ENCODE measurements around the gene RNLS.
"Not testable (repeated sequence)": the region's sequence is repeated elsewhere in the genome, so short reads cannot be mapped to it uniquely, and the experiment has no call there.

Gene RNLS

GRCh38 chr10:88386821-88387773, 196.0 kb downstream of the RNLS start:
- peak; percentile 97 for DNase-seq (ENCODE audit: low read depth)

- DNase-seq (ENCODE audit: low read depth), result no peak
Observed at GRCh38 chr10:88386204-88386788, 196.8 kb downstream of the RNLS start.

- no peak for DNase-seq (ENCODE audit: low read depth)
Observed at GRCh38 chr10:88385601-88386203, 197.4 kb downstream of the RNLS start.

- DNase-seq (ENCODE audit: low read depth), result no peak
Observed at GRCh38 chr10:88383276-88383675, 199.8 kb downstream of the RNLS start.

GRCh38 chr10:88382699-88383098, 200.4 kb downstream of the RNLS start:
- DNase-seq (ENCODE audit: low read depth), result no peak

- DNase-seq (ENCODE audit: low read depth), result no peak
Observed at GRCh38 chr10:88379575-88379974, 203.5 kb downstream of the RNLS start.

- DNase-seq (ENCODE audit: low read depth), result no peak
Observed at GRCh38 chr10:88377510-88377909, 205.6 kb downstream of the RNLS start.

GRCh38 chr10:88374392-88375175, 208.5 kb downstream of the RNLS start:
- DNase-seq (ENCODE audit: low read depth), result no peak

GRCh38 chr10:88372881-88373592, 210.1 kb downstream of the RNLS start:
- no peak for DNase-seq (ENCODE audit: low read depth)

GRCh38 chr10:88372051-88372715, 210.9 kb downstream of the RNLS start:
- DNase-seq (ENCODE audit: low read depth), result no peak

- DNase-seq (ENCODE audit: low read depth), result no peak
Observed at GRCh38 chr10:88370713-88371112, 212.4 kb downstream of the RNLS start.

GRCh38 chr10:88366772-88367171, 216.3 kb downstream of the RNLS start:
- DNase-seq (ENCODE audit: low read depth), result no peak

- DNase-seq (ENCODE audit: low read depth), result no peak
Observed at GRCh38 chr10:88361995-88362807, 220.9 kb downstream of the RNLS start.

- DNase-seq (ENCODE audit: low read depth), result no peak
Observed at GRCh38 chr10:88361494-88361893, 221.6 kb downstream of the RNLS start.

- DNase-seq (ENCODE audit: low read depth), result not testable (repeated sequence)
Observed at GRCh38 chr10:88355750-88356149, 227.4 kb downstream of the RNLS start.

- no peak for DNase-seq (ENCODE audit: low read depth)
Observed at GRCh38 chr10:88347597-88348304, 235.4 kb downstream of the RNLS start.

GRCh38 chr10:88347022-88347421, 236.1 kb downstream of the RNLS start:
- no peak for DNase-seq (ENCODE audit: low read depth)

- DNase-seq (ENCODE audit: low read depth), result no peak
Observed at GRCh38 chr10:88346144-88346977, 236.8 kb downstream of the RNLS start.
